ENCODE results near the gene DRC7. TPM values are rescaled to one million over a fixed set of nuclear protein-coding genes. Genes with fewer than 3 reads are reported as not detected.

DRC7 gene
- total and polyA plus RNA-seq, 12 donors, result 0.09 TPM; not detected in 11

DNA sequence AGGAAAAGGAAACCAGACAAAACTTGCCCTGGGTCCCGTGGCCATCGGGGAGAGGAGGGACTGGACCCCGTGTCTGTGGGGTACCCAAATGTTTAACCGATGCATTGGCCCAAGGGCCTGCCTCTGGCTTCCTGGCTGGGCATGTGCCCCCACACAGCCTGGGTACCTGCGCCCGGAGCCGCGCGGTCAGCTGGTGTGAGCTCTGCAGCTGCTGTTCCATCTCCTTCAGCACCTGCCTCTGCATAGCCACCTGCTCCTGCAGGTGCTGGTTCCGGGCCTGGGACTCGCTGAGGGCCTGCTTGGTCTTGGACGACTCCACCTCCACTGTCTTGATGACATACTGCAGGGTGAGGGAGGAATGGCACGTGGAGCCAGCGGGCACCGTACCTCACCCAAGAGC, 75.8 kb downstream of the DRC7 start:
- ATAC-seq (no peak), DNase-seq (no peak)
- no peaks in the 10 kb centered on the region for H3K27me3 ChIP-seq
- no peaks in the 10 kb centered on the region for H3K9me3 ChIP-seq
- TF ChIP-seq, protein P1, sequence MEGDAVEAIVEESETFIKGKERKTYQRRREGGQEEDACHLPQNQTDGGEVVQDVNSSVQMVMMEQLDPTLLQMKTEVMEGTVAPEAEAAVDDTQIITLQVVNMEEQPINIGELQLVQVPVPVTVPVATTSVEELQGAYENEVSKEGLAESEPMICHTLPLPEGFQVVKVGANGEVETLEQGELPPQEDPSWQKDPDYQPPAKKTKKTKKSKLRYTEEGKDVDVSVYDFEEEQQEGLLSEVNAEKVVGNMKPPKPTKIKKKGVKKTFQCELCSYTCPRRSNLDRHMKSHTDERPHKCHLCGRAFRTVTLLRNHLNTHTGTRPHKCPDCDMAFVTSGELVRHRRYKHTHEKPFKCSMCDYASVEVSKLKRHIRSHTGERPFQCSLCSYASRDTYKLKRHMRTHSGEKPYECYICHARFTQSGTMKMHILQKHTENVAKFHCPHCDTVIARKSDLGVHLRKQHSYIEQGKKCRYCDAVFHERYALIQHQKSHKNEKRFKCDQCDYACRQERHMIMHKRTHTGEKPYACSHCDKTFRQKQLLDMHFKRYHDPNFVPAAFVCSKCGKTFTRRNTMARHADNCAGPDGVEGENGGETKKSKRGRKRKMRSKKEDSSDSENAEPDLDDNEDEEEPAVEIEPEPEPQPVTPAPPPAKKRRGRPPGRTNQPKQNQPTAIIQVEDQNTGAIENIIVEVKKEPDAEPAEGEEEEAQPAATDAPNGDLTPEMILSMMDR (IDR thresholded peaks at IDR 0.05), result no peak
- no peak overlapping the region for H3K4me3 ChIP-seq
- peaks cover 0 to 12% (median 3%) of the 10 kb centered on the region in 9 donors for H3K4me1 ChIP-seq
- peaks cover 5 to 86% (median 42%) of the 10 kb centered on the region in 9 donors for H3K36me3 ChIP-seq
- H3K27ac ChIP-seq, result no peak overlapping the region
- intact Hi-C loops (cut with DNase I), result no loop called here
- WGBS, 2 donors, result 97% methylated on average over 15 of the region's 15 CpGs

DNA sequence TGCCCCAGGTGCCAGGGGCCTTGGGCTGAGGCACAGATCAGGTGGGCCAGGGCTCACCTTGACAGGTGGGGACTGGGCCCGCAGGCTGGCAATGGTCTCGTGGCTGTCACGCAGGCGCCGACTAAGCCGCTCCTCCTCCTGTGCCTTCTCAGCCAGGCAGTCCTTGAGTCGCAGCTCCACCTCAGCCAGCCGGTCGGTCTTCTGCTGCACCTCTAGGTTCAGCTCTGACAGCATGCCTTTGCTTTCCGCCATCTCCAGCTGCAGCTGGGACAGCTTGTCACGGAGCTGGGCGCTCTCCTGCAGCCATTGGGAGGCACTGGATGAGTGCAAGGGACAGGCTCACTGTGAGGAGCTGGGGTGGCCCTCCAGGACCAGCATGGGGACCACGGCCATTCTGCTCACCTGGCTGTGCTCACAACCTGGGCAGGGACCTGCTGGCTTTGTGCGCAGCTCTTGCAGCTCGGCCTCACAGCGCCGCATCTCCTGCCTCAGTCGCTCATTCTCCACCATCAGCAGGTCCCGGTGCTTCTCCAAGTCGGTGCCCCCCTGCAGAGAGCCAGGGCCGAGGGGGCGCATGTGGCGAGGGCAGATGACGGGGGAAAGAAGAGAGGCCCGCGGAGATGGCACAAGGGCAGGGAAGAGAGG, 76.7 kb downstream of the DRC7 start:
- H3K27me3 ChIP-seq, result no peaks in the 10 kb centered on the region
- ATAC-seq (no peak), DNase-seq (no peak)
- intact Hi-C loops (cut with DNase I), result no loop called here
- no peaks in the 10 kb centered on the region for H3K9me3 ChIP-seq
- H3K4me3 ChIP-seq, result no peak overlapping the region
- TF ChIP-seq, protein P1 (IDR thresholded peaks at IDR 0.05), result no peak
- WGBS, 2 donors, result 95% methylated on average over 26 of the region's 26 CpGs
- no peak overlapping the region for H3K27ac ChIP-seq
- H3K36me3 ChIP-seq, result peaks cover 5 to 86% (median 51%) of the 10 kb centered on the region in 9 donors
- peaks cover 0 to 12% (median 3%) of the 10 kb centered on the region in 9 donors for H3K4me1 ChIP-seq

DNA sequence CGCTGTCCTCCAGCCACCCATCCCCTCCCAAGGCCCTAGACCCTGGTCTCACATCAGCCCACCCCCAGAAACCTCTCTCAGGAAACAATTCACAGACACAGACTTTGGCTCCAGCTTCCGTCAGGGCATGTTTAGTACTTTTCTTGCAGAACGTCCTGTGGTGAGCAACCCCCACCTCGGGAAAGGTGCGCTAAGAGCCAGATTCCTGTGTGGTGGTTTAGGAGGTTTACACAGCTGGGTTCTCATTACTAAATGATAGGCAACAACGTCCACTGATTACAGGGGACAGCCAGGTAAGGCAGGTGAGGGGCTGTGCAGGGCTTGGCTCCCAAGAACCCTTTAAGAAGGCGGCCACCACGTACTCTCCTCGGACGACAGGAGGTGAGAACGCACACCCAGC, 78.4 kb downstream of the DRC7 start:
- 91 to 93% methylated on average over 11 of the region's 11 CpGs for WGBS, 2 donors
- Histone ChIP-seq H3K9me3 (no peaks in the 10 kb centered on the region), H3K27ac (no peak overlapping the region), H3K4me3 (no peak overlapping the region), H3K36me3 (peaks cover 5 to 84% (median 46%) of the 10 kb centered on the region in 9 donors), H3K4me1 (peaks cover 0 to 12% (median 3%) of the 10 kb centered on the region in 9 donors), H3K27me3 (no peaks in the 10 kb centered on the region)
- intact Hi-C loops (cut with DNase I), result no loop called here
- TF ChIP-seq, protein P1 (IDR thresholded peaks at IDR 0.05), result no peak
- DNase-seq (no peak), ATAC-seq (no peak)

DNA sequence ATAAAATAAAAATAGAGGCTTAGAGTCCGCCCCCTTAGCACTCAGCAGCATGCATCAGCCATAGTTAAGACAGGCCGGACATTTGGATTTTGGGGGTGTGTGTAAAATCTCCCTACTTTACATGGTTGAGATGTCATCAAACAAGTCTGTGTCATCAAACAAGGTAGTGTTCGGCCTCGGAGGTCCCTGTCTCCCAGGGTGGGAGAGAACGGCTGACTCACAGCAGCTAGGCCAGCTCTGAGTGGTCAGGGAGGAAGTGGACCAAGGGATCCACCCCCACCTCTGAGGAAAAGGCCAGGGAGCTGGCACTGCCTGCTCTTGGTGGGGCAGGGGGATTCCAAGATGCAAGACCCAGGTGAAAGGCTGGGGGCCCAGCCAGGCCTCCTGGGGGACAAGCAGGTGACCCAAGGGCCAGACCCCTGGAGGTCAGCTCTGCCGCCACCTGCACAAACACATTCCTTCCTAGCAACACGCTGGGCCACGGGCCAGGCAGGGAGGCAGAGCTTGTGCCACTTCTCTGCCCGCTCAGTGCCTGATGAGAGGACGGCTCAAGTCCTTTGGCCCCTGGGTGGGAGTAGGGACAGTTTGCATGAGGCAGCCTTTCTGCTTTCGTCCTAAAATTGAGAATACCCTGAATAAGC, 79.2 kb downstream of the DRC7 start:
- Histone ChIP-seq H3K4me1 (peaks cover 0 to 12% (median 3%) of the 10 kb centered on the region in 9 donors), H3K27ac (peak overlapping the region in 1 of 10 donors; percentile 33), H3K9me3 (no peaks in the 10 kb centered on the region), H3K36me3 (peaks cover 3 to 85% (median 47%) of the 10 kb centered on the region in 9 donors), H3K27me3 (no peaks in the 10 kb centered on the region), H3K4me3 (no peak overlapping the region)
- DNase-seq (no peak), ATAC-seq (peak in 7 of 8 donors; percentile 26 to 83 (median 58))
- TF ChIP-seq, protein P1 (IDR thresholded peaks at IDR 0.05), result no peak
- WGBS, 2 donors, result 71 to 73% methylated on average over 11 of the region's 11 CpGs
- intact Hi-C loops (cut with DNase I), result no loop called here
